PFSK-1 (cell line): ENCODE results near the gene CCDC33.

Experiments used
- POLR2AphosphoS5 ChIP-seq: IDR thresholded peaks from 2 replicates; pipeline ENCODE4 v1.6.1; 2012; ENCODE audit warnings: low read depth, mild to moderate bottlenecking, control low read depth, low read length, moderate library complexity
- REST ChIP-seq, 2 experiments: IDR thresholded peaks; 2 replicates each; pipeline versions ENCODE4 v1.6.1 to v1.8.0; 2011 to 2012; ENCODE audit warnings: low read depth in 2 of 2, low read length in 2 of 2, control low read depth in 1 of 2, inconsistent platforms in 1 of 2, mild to moderate bottlenecking in 1 of 2, moderate library complexity in 1 of 2; ENCODE audit not compliant: insufficient read depth in 1 of 2
- SIN3A ChIP-seq: IDR thresholded peaks from 2 replicates; pipeline ENCODE4 v1.6.1; 2012; ENCODE audit warnings: mild to moderate bottlenecking, low read length, moderate library complexity, borderline replicate concordance; ENCODE audit not compliant: insufficient read depth
- TAF1 ChIP-seq: IDR thresholded peaks from 2 replicates; pipeline ENCODE4 v1.6.1; 2012; ENCODE audit warnings: low read length, control low read depth, borderline replicate concordance; ENCODE audit not compliant: insufficient read depth

GRCh38 chr15:74251131-74251811, 15.1 kb downstream of the CCDC33 start:
- no peak for TF ChIP-seq POLR2AphosphoS5
- TF ChIP-seq SIN3A = no peak
- TF ChIP-seq TAF1 = no peak
- TF ChIP-seq REST (IDR thresholded peaks at IDR 0.05; ENCODE audit: insufficient read depth in 1 of 2, low read depth in 2 of 2, low read length in 2 of 2) = no peak
